ENCODE measurements around the gene PTHLH.

Gene PTHLH

DNA sequence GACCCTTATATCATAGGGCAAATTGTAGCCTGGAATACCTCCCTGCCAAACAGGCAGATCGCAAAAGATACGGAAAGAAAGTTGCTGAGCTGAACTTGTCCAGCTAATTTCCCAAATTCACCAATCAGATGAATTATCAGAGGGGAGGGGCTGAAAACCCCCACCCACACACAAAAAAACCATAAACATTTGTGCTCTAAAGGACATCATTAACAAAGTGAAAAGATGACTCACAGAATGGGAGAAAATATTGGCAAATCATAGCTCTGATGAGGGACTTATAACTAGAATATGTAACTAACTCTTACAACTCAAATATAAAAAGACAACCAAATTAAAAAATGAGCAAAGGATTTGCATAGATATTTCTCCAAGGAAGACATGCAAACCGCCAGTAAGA lies 36.3 kb downstream of the PTHLH start:
- Mint-ChIP-seq H3K27ac (no peak overlapping the region), H3K4me3 (no peak overlapping the region), H3K27me3 (peaks cover 5% of the 10 kb centered on the region), H3K36me3 (ENCODE audit: low read depth) (no peaks in the 10 kb centered on the region), H3K9me3 (no peaks in the 10 kb centered on the region), H3K4me1 (no peaks in the 10 kb centered on the region)
- DNase-seq (no peak), ATAC-seq (no peak)

DNA sequence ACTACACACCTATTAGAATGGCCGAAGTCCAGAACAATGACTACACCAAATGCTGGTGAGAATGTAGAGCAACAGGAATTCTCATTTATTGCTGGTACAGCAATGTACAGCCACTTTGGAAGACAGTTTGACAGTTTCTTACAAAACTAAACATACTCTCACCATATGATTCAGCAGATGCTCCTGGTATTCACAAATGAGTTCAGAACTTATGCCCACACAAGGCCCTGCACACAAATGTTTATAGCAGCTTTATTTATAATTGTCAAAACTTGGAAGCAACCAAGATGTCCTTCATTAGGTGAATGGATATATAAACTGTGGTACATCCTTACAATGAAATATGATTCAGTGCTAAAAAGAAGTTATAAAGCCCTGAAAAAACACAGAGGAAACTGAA lies 38.3 kb downstream of the PTHLH start:
- no peaks in the 10 kb centered on the region for H3K9me3 Mint-ChIP-seq
- no peaks in the 10 kb centered on the region for H3K36me3 Mint-ChIP-seq (ENCODE audit: low read depth)
- H3K27ac Mint-ChIP-seq: no peak overlapping the region
- no peaks in the 10 kb centered on the region for H3K4me1 Mint-ChIP-seq
- no peak overlapping the region for H3K4me3 Mint-ChIP-seq
- peaks cover 11% of the 10 kb centered on the region for H3K27me3 Mint-ChIP-seq
- DNase-seq (no peak), ATAC-seq (no peak)

DNA sequence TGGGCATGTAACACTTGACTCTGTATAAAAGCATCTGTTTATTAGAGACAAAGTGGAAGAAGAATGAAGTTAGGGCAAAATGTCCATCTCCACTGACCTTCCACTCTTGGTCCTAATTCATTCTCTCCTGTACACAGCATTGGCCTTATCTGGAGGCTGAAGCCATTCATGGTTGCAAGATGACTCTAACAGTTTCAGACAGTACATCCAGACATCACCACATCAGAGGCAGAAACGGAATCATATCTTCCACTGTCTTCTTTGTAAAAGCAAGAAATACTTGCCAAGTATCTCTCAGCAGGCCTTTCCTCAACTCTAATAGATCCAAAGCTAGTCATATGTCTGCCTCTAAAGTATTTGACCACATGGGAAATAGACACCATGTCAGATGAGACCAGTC lies 41.1 kb downstream of the PTHLH start:
- Mint-ChIP-seq H3K27me3 (peaks cover 18% of the 10 kb centered on the region), H3K27ac (no peak overlapping the region), H3K36me3 (ENCODE audit: low read depth) (no peaks in the 10 kb centered on the region), H3K4me3 (no peak overlapping the region), H3K9me3 (no peaks in the 10 kb centered on the region), H3K4me1 (no peaks in the 10 kb centered on the region)
- DNase-seq (no peak), ATAC-seq (peak; percentile 33)

GRCh38 chr12:27927347-27927746 lies 45.2 kb downstream of the PTHLH start:
- Mint-ChIP-seq H3K4me3 (no peak overlapping the region), H3K27ac (no peak overlapping the region), H3K36me3 (ENCODE audit: low read depth) (no peaks in the 10 kb centered on the region), H3K4me1 (no peaks in the 10 kb centered on the region), H3K9me3 (no peaks in the 10 kb centered on the region), H3K27me3 (peaks cover 22% of the 10 kb centered on the region)
- no peak for ATAC-seq
- no peak for DNase-seq

GRCh38 chr12:27924350-27925135 lies 48.0 kb downstream of the PTHLH start:
- no peaks in the 10 kb centered on the region for H3K9me3 Mint-ChIP-seq
- no peak overlapping the region for H3K27ac Mint-ChIP-seq
- DNase-seq (no peak), ATAC-seq (no peak)
- H3K4me1 Mint-ChIP-seq: no peaks in the 10 kb centered on the region
- no peak overlapping the region for H3K4me3 Mint-ChIP-seq
- H3K27me3 Mint-ChIP-seq: peaks cover 21% of the 10 kb centered on the region
- H3K36me3 Mint-ChIP-seq (ENCODE audit: low read depth): no peaks in the 10 kb centered on the region

- Mint-ChIP-seq H3K4me3 (no peak overlapping the region), H3K27ac (no peak overlapping the region), H3K9me3 (no peaks in the 10 kb centered on the region), H3K36me3 (ENCODE audit: low read depth) (no peaks in the 10 kb centered on the region), H3K4me1 (no peaks in the 10 kb centered on the region), H3K27me3 (peaks cover 14% of the 10 kb centered on the region)
- DNase-seq: no peak
- ATAC-seq: no peak
These were observed 49.9 kb downstream of the PTHLH start for GRCh38 chr12:27922531-27923139.

- DNase-seq: no peak
- no peaks in the 10 kb centered on the region for H3K9me3 Mint-ChIP-seq
- no peak overlapping the region for H3K4me3 Mint-ChIP-seq
- ATAC-seq: no peak
- H3K27ac Mint-ChIP-seq: no peak overlapping the region
- no peaks in the 10 kb centered on the region for H3K36me3 Mint-ChIP-seq (ENCODE audit: low read depth)
- no peaks in the 10 kb centered on the region for H3K4me1 Mint-ChIP-seq
- H3K27me3 Mint-ChIP-seq: peaks cover 19% of the 10 kb centered on the region
These were observed 52.8 kb downstream of the PTHLH start for GRCh38 chr12:27919671-27920235.

DNA sequence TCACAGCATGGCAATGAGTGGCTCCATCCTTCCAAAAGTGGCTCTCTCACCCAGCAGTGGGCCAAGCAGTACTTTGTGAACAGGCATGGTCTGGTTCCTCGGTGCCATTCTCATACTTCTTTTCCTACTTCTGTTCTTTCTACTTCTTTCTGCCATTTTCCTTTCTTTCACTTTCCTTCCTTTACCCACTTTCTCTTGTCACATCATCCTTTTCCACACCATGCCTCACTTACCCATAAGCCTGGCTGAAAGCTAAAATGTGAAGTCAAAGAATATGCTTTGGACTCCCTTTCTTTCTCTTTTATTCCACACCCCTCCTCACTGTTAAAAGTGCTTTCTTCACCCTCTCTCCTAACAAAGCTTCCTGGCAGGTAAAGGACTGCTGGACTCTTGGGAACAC lies 57.0 kb downstream of the PTHLH start:
- H3K9me3 Mint-ChIP-seq: no peaks in the 10 kb centered on the region
- no peaks in the 10 kb centered on the region for H3K36me3 Mint-ChIP-seq (ENCODE audit: low read depth)
- H3K4me3 Mint-ChIP-seq: no peak overlapping the region
- H3K27me3 Mint-ChIP-seq: peaks cover 21% of the 10 kb centered on the region
- no peak for DNase-seq
- no peaks in the 10 kb centered on the region for H3K4me1 Mint-ChIP-seq
- no peak overlapping the region for H3K27ac Mint-ChIP-seq
- ATAC-seq: no peak

GRCh38 chr12:27915021-27915420 lies 57.5 kb downstream of the PTHLH start:
- no peaks in the 10 kb centered on the region for H3K9me3 Mint-ChIP-seq
- ATAC-seq (no peak), DNase-seq (no peak)
- peaks cover 21% of the 10 kb centered on the region for H3K27me3 Mint-ChIP-seq
- no peaks in the 10 kb centered on the region for H3K36me3 Mint-ChIP-seq (ENCODE audit: low read depth)
- no peaks in the 10 kb centered on the region for H3K4me1 Mint-ChIP-seq
- no peak overlapping the region for H3K27ac Mint-ChIP-seq
- H3K4me3 Mint-ChIP-seq: no peak overlapping the region

GRCh38 chr12:27913999-27914614 lies 58.4 kb downstream of the PTHLH start:
- Mint-ChIP-seq H3K4me3 (no peak overlapping the region), H3K36me3 (ENCODE audit: low read depth) (no peaks in the 10 kb centered on the region), H3K27me3 (peaks cover 26% of the 10 kb centered on the region), H3K27ac (no peak overlapping the region), H3K4me1 (no peaks in the 10 kb centered on the region), H3K9me3 (no peaks in the 10 kb centered on the region)
- ATAC-seq: no peak
- no peak for DNase-seq

GRCh38 chr12:27911397-27911796 lies 61.1 kb downstream of the PTHLH start:
- H3K27me3 Mint-ChIP-seq: peaks cover 26% of the 10 kb centered on the region
- no peaks in the 10 kb centered on the region for H3K9me3 Mint-ChIP-seq
- no peak overlapping the region for H3K4me3 Mint-ChIP-seq
- ATAC-seq (no peak), DNase-seq (no peak)
- H3K36me3 Mint-ChIP-seq (ENCODE audit: low read depth): no peaks in the 10 kb centered on the region
- no peak overlapping the region for H3K27ac Mint-ChIP-seq
- H3K4me1 Mint-ChIP-seq: no peaks in the 10 kb centered on the region
